Heart left ventricle (tissue), 16 donors: ENCODE results near the gene ATP5PD. TPM values are rescaled to one million over a fixed set of nuclear protein-coding genes. Genes with fewer than 3 reads are reported as not detected.

Source experiments
- ATAC-seq, 4 donors: fragments of 200-7000 bp; cut with Tn5 transposase; one replicate each; pipeline ENCODE4 v1.9.1; 2020 to 2022; ENCODE audit warnings: moderate library complexity in 4 of 4, mild to moderate bottlenecking in 3 of 4, moderate number of reproducible peaks in 1 of 4
- DNase-seq, 5 donors: peaks; one replicate each; pipeline ENCODE4 v3.0.0-alpha.2; 2020
- H3K27ac ChIP-seq, 12 donors: fragments of 200-600 bp; sonication (generic) in 4 of 12; one replicate each; pipeline versions ENCODE4 v1.5.0 to v1.8.0; 2016 to 2022; ENCODE audit warnings: mild to moderate bottlenecking in 2 of 12
- H3K27me3 ChIP-seq, 9 donors: fragments of 200-600 bp; sonication (generic) in 2 of 9; one replicate each; pipeline versions ENCODE4 v1.5.1 to v1.8.0; 2016 to 2022; ENCODE audit warnings: mild to moderate bottlenecking in 3 of 9
- H3K36me3 ChIP-seq, 9 donors: fragments of 200-600 bp; sonication (generic) in 2 of 9; one replicate each; pipeline versions ENCODE4 v1.5.0 to v1.8.0; 2018 to 2022; ENCODE audit warnings: mild to moderate bottlenecking in 2 of 9
- H3K4me1 ChIP-seq, 12 donors: fragments of 200-600 bp; sonication (generic) in 4 of 12; one replicate each; pipeline versions ENCODE4 v1.5.0 to v1.8.0; 2016 to 2022; ENCODE audit warnings: mild to moderate bottlenecking in 3 of 12
- H3K4me3 ChIP-seq, 12 donors: fragments of 200-600 bp; sonication (generic) in 4 of 12; one replicate each; pipeline versions ENCODE4 v1.5.0 to v1.8.0; 2017 to 2022; ENCODE audit warnings: mild to moderate bottlenecking in 9 of 12, moderate library complexity in 4 of 12
- H3K9me3 ChIP-seq, 12 donors: fragments of 200-600 bp; sonication (generic) in 4 of 12; one replicate each; pipeline versions ENCODE4 v1.5.0 to v1.8.0; 2016 to 2022; ENCODE audit warnings: mild to moderate bottlenecking in 1 of 12
- POLR2A ChIP-seq, 2 donors: fragments of 450-650 bp; IDR thresholded peaks; one replicate each; pipeline ENCODE4 v1.6.1; 2017; ENCODE audit warnings: antibody characterized with exemption in 2 of 2, mild to moderate bottlenecking in 2 of 2, moderate library complexity in 2 of 2
- WGBS, 4 donors: extraction: QIAGEN DNeasy Blood & Tissue Kit in 2 of 4; methylation state at CpG; one replicate each; pipeline versions ENCODE4 v1.1.5 to v1.1.7; 2013 to 2018; 5-methylcytosine and 5-hydroxymethylcytosine counted together
- intact Hi-C, 10 donors: fragments of 100-400 bp; cut with DNase I; formaldehyde crosslinking; loops; one replicate each; pipeline versions ENCODE4 v1.11.1 to v1.14.2; 2022
- polyA plus RNA-seq, 2 donors: library from polyadenylated mRNA; stranded (reverse); fragments of 200-250 nt; gene quantifications; one replicate each; pipeline ENCODE4 v1.2.3, GENCODE V29; 2013
- total RNA-seq, 9 donors: library from RNA; depleted of rRNA in 2 of 9; stranded (reverse); fragments of >200 nt in 2 of 9; fragmentation: NEBNext Ultra II Directional in 3 of 9; extraction: Animal tissue kit (Norgen Biotek cat#: 25700) in 3 of 9; gene quantifications; one replicate each; pipeline versions ENCODE4 v1.1.0 to v1.2.4, GENCODE V29; 2016 to 2023
- TF ChIP-seq, protein P1 (sequence below), 12 donors: fragments of 200-600 bp; sonication (generic) in 4 of 12; IDR thresholded peaks; one replicate each; pipeline versions ENCODE4 v1.5.0 to v1.8.0; 2018 to 2022; ENCODE audit warnings: antibody characterized with exemption in 12 of 12, mild to moderate bottlenecking in 5 of 12
- donor health status: ischemic (EF 13 %, LVEDD 7.1; RV severe dilation, severe dysfunction).
- donor health status: healthy with polysubstance abuse.
- donor health status: DM: no; HTN: yes; CAD: no.
- donor health status: DM: no; HTN: no; CAD: no.
- donor health status: ischemic (EF 25% LVEDD 6.9; RV normal size, moderate dysfunction).
- donor health status: ischemic (EF 25% LVEDD 5.7; RV mildly dilated, moderate dysfunction).
- donor health status: healthy.
- donor health status: DM: yes; HTN: yes; CAD: no.
- donor health status: ischemic (EF 35%, LVEDD 5.7; RV mildly dilated, moderate dysfunction).
- donor health status: nonischemic (EF 11% LVEDD 7.7; RV severe dilation, severe dysfunction).
- donor health status: DM: yes; HTN: yes; CAD: no.
- donor health status: PGD.
- donor health status: ischemic (EF 29% LVEDD 5.4; RV normal size, mild dysfunction).
- donor health status: nonischemic (EF 23%, LVEDD 6.1; RV moderate dilation, normal function).

The ATP5PD gene
- total and polyA plus RNA-seq, 11 donors: 597 to 2,623 (median 875) TPM

DNA sequence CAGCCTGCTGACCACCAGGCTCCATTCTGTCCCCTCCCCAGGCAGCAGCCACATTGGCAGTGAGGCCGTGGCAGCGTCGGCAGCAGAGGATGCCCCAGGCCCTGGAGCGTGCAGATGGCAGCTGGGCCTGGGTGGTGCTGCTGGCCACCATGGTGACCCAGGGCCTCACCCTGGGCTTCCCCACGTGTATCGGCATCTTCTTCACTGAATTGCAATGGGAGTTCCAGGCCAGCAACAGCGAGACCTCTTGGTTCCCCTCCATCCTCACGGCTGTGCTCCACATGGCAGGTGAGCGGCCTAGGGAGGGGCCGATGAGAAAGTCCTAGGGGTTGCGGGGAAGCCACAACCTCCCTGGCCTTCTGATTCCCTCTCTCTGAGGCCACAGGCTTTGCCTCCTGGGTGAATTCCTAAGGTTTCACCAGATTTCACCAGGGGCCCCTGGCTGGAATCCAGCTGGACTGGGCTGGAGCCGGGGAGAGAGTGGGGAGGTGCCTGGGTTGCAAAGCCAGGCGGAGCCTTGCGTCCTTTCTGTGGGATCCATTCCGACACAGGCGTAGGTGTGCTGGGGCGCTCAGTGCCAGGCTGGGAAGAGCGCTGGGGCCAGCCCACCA lies 46.9 kb upstream of the ATP5PD start:
- H3K27ac ChIP-seq: peak overlapping the region in 1 of 12 donors; percentile 16
- WGBS, 4 donors: 93 to 96% (median 94%) methylated on average over 14 to 18 of the region's 18 CpGs
- TF ChIP-seq POLR2A (IDR thresholded peaks at IDR 0.05): no peak

DNA sequence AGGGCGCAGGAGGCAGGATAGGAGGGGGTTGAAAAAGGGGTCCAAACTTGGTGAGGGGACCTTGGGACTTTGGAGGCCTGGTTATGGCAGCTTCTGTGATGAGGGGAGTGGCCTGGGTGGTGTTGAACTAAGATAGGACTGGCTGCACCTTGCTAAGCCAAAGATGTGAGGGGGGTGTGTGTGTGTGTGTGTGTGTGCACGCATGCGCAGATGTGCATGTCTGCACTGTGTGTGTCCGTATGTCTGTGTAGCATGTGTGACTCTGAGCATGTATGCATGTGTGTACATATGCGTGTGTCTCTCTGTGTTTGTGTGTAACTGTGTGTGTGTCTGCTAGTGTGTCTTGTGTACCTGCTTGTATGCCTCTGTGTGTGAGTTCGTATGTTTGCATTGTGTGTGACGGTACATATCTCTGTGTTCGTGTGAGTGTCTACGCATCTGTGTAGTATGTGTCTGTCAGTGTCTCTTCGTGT lies 45.1 kb upstream of the ATP5PD start:
- H3K4me1 ChIP-seq: peaks cover 0 to 54% (median 39%) of the 10 kb centered on the region in 12 donors
- no peaks in the 10 kb centered on the region for H3K27me3 ChIP-seq
- no peak for ATAC-seq
- 81 to 93% (median 89%) methylated on average over 10 of the region's 10 CpGs for WGBS, 4 donors
- H3K36me3 ChIP-seq: no peaks in the 10 kb centered on the region
- H3K9me3 ChIP-seq: no peaks in the 10 kb centered on the region
- peak overlapping the region in 3 of 12 donors; percentile 35 to 70 (median 57) for H3K27ac ChIP-seq
- TF ChIP-seq, protein P1, sequence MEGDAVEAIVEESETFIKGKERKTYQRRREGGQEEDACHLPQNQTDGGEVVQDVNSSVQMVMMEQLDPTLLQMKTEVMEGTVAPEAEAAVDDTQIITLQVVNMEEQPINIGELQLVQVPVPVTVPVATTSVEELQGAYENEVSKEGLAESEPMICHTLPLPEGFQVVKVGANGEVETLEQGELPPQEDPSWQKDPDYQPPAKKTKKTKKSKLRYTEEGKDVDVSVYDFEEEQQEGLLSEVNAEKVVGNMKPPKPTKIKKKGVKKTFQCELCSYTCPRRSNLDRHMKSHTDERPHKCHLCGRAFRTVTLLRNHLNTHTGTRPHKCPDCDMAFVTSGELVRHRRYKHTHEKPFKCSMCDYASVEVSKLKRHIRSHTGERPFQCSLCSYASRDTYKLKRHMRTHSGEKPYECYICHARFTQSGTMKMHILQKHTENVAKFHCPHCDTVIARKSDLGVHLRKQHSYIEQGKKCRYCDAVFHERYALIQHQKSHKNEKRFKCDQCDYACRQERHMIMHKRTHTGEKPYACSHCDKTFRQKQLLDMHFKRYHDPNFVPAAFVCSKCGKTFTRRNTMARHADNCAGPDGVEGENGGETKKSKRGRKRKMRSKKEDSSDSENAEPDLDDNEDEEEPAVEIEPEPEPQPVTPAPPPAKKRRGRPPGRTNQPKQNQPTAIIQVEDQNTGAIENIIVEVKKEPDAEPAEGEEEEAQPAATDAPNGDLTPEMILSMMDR (IDR thresholded peaks at IDR 0.05): no peak
- no peak for TF ChIP-seq POLR2A (IDR thresholded peaks at IDR 0.05)
- intact Hi-C loops: no loop called here
- no peak for DNase-seq
- H3K4me3 ChIP-seq: no peak overlapping the region

More for the DNA sequence above, 46.9 kb upstream of the ATP5PD start:
- ATAC-seq: no peak
- H3K4me3 ChIP-seq: no peak overlapping the region
- intact Hi-C loops: no loop called here
- peaks cover 0 to 8% (median under 1%) of the 10 kb centered on the region in 9 donors for H3K36me3 ChIP-seq
- no peak for DNase-seq
- H3K27me3 ChIP-seq: no peaks in the 10 kb centered on the region
- H3K4me1 ChIP-seq: peaks cover 0 to 42% (median 24%) of the 10 kb centered on the region in 12 donors
- H3K9me3 ChIP-seq: no peaks in the 10 kb centered on the region

- Histone ChIP-seq H3K4me3 (no peak overlapping the region), H3K27ac (peak overlapping the region in 10 of 12 donors; percentile 21 to 70 (median 50)), H3K36me3 (no peaks in the 10 kb centered on the region), H3K9me3 (no peaks in the 10 kb centered on the region), H3K4me1 (peaks cover 0 to 53% (median 38%) of the 10 kb centered on the region in 12 donors), H3K27me3 (no peaks in the 10 kb centered on the region)
- peak in 2 of 5 donors; percentile 38 to 61 for DNase-seq
- intact Hi-C loops: no loop called here
- ATAC-seq: peak in 1 of 4 donors; percentile 1
- TF ChIP-seq, protein P1 (IDR thresholded peaks at IDR 0.05): no peak
- TF ChIP-seq POLR2A (IDR thresholded peaks at IDR 0.05): no peak
- 45 to 54% (median 48%) methylated on average over 15 to 19 of the region's 19 CpGs for WGBS, 4 donors
Observed at GRCh38 chr17:75090871-75091854, 44.4 kb upstream of the ATP5PD start.

GRCh38 chr17:75088465-75089417 lies 42.0 kb upstream of the ATP5PD start:
- intact Hi-C loops: no loop called here
- TF ChIP-seq, protein P1 (IDR thresholded peaks at IDR 0.05): peak in 1 of 12 donors; percentile 13
- TF ChIP-seq POLR2A (IDR thresholded peaks at IDR 0.05): no peak
- Histone ChIP-seq H3K36me3 (no peaks in the 10 kb centered on the region), H3K27ac (peak overlapping the region; percentile 64 to 97 (median 90)), H3K9me3 (no peaks in the 10 kb centered on the region), H3K27me3 (no peaks in the 10 kb centered on the region), H3K4me1 (peaks cover 0 to 55% (median 36%) of the 10 kb centered on the region in 12 donors), H3K4me3 (peak overlapping the region; percentile 46 to 85 (median 64))
- ATAC-seq: peak in 3 of 4 donors; percentile 20 to 44 (median 37)
- 74 to 85% (median 82%) methylated on average over 8 to 11 of the region's 11 CpGs for WGBS, 4 donors
- DNase-seq: peak in 2 of 5 donors; percentile 41 to 63
